Stimulated activated naive B cell treated with anti-CD40 and anti-IgM and Interleukin-4, amounts not matched to agents 10 μg/mL and 1 μg/mL and 100 μg/mL, for 72 hours (primary cell): ENCODE results near the gene MTHFD1L.
A peak's percentile ranks its signal among the peaks of the same experiment; 100 is the strongest.

Experiments
- ATAC-seq, 2 donors: fragments of 150-1000 bp; cut with Tn5 transposase; replicated peaks; 2 replicates each; pipeline ENCODE4 v1.10.0; 2021; ENCODE audit warnings: moderate library complexity in 1 of 2
- DNase-seq: peaks from one replicate; pipeline ENCODE4 v3.0.0; 2021
- H3K27ac Mint-ChIP-seq: one replicate; pipeline ENCODE4 v1.8.0; 2022; ENCODE audit warnings: mild to moderate bottlenecking, mixed read lengths
- H3K27me3 Mint-ChIP-seq, 2 donors: one replicate each; pipeline ENCODE4 v1.8.0; 2022; ENCODE audit warnings: mixed read lengths in 2 of 2
- H3K36me3 Mint-ChIP-seq, 2 donors: one replicate each; pipeline ENCODE4 v1.8.0; 2022; ENCODE audit warnings: mixed read lengths in 2 of 2, mild to moderate bottlenecking in 1 of 2
- H3K4me1 Mint-ChIP-seq, 2 donors: one replicate each; pipeline ENCODE4 v1.8.0; 2022; ENCODE audit warnings: mixed read lengths in 2 of 2, mild to moderate bottlenecking in 1 of 2
- H3K4me3 Mint-ChIP-seq, 2 donors: one replicate each; pipeline ENCODE4 v1.8.0; 2022; ENCODE audit warnings: mild to moderate bottlenecking in 2 of 2, mixed read lengths in 2 of 2, moderate library complexity in 1 of 2
- H3K9me3 Mint-ChIP-seq, 2 donors: one replicate each; pipeline ENCODE4 v1.8.0; 2022; ENCODE audit warnings: mixed read lengths in 2 of 2, mild to moderate bottlenecking in 1 of 2

MTHFD1L gene

GRCh38 chr6:151005896-151006632 is 140.6 kb downstream of the MTHFD1L start:
- no peak for DNase-seq

GRCh38 chr6:151007076-151007475 is 141.6 kb downstream of the MTHFD1L start:
- no peaks in the 10 kb centered on the region for H3K9me3 Mint-ChIP-seq
- DNase-seq (no peak), ATAC-seq (no peak)
- no peak overlapping the region for H3K27ac Mint-ChIP-seq
- H3K4me1 Mint-ChIP-seq = peaks cover 4 to 19% of the 10 kb centered on the region in 2 donors
- peaks cover 18 to 54% of the 10 kb centered on the region in 2 donors for H3K36me3 Mint-ChIP-seq
- H3K27me3 Mint-ChIP-seq = no peaks in the 10 kb centered on the region
- no peak overlapping the region for H3K4me3 Mint-ChIP-seq

More at GRCh38 chr6:151005896-151006632, 140.6 kb downstream of the MTHFD1L start:
- Mint-ChIP-seq H3K4me1 (peaks cover 10 to 28% of the 10 kb centered on the region in 2 donors), H3K9me3 (no peaks in the 10 kb centered on the region), H3K36me3 (peaks cover 18 to 50% of the 10 kb centered on the region in 2 donors), H3K27ac (no peak overlapping the region), H3K4me3 (no peak overlapping the region), H3K27me3 (no peaks in the 10 kb centered on the region)
- no peak for ATAC-seq

GRCh38 chr6:151007922-151008321 is 142.4 kb downstream of the MTHFD1L start:
- DNase-seq = no peak
- no peak for ATAC-seq
- H3K36me3 Mint-ChIP-seq = peaks cover 19 to 54% of the 10 kb centered on the region in 2 donors
- no peaks in the 10 kb centered on the region for H3K9me3 Mint-ChIP-seq
- H3K27me3 Mint-ChIP-seq = no peaks in the 10 kb centered on the region
- H3K4me1 Mint-ChIP-seq = peaks cover 4 to 19% of the 10 kb centered on the region in 2 donors
- no peak overlapping the region for H3K4me3 Mint-ChIP-seq
- H3K27ac Mint-ChIP-seq = no peak overlapping the region

GRCh38 chr6:151008425-151008824 is 142.9 kb downstream of the MTHFD1L start:
- ATAC-seq (no peak), DNase-seq (no peak)
- H3K27me3 Mint-ChIP-seq = no peaks in the 10 kb centered on the region
- no peak overlapping the region for H3K27ac Mint-ChIP-seq
- H3K36me3 Mint-ChIP-seq = peaks cover 20 to 50% of the 10 kb centered on the region in 2 donors
- no peaks in the 10 kb centered on the region for H3K9me3 Mint-ChIP-seq
- H3K4me3 Mint-ChIP-seq = no peak overlapping the region
- peaks cover 4 to 19% of the 10 kb centered on the region in 2 donors for H3K4me1 Mint-ChIP-seq

GRCh38 chr6:151009576-151009975 is 144.1 kb downstream of the MTHFD1L start:
- DNase-seq = no peak
- no peak for ATAC-seq

GRCh38 chr6:151010071-151010470 is 144.6 kb downstream of the MTHFD1L start:
- H3K27me3 Mint-ChIP-seq = no peaks in the 10 kb centered on the region
- H3K9me3 Mint-ChIP-seq = no peaks in the 10 kb centered on the region
- ATAC-seq (no peak), DNase-seq (no peak)
- no peak overlapping the region for H3K4me3 Mint-ChIP-seq
- peaks cover 22 to 53% of the 10 kb centered on the region in 2 donors for H3K36me3 Mint-ChIP-seq
- H3K27ac Mint-ChIP-seq = no peak overlapping the region
- H3K4me1 Mint-ChIP-seq = peaks cover 1 to 22% of the 10 kb centered on the region in 2 donors

More at GRCh38 chr6:151009576-151009975, 144.1 kb downstream of the MTHFD1L start:
- Mint-ChIP-seq H3K27ac (peak overlapping the region; percentile 39), H3K9me3 (no peaks in the 10 kb centered on the region), H3K4me1 (peaks cover 2 to 18% of the 10 kb centered on the region in 2 donors), H3K27me3 (no peaks in the 10 kb centered on the region), H3K4me3 (no peak overlapping the region), H3K36me3 (peaks cover 22 to 53% of the 10 kb centered on the region in 2 donors)

GRCh38 chr6:151012321-151013294 is 147.1 kb downstream of the MTHFD1L start:
- no peaks in the 10 kb centered on the region for H3K27me3 Mint-ChIP-seq
- peak overlapping the region; percentile 14 for H3K27ac Mint-ChIP-seq
- no peaks in the 10 kb centered on the region for H3K9me3 Mint-ChIP-seq
- peaks cover 21 to 52% of the 10 kb centered on the region in 2 donors for H3K36me3 Mint-ChIP-seq
- no peak for DNase-seq
- no peak overlapping the region for H3K4me3 Mint-ChIP-seq
- peaks cover 1 to 7% of the 10 kb centered on the region in 2 donors for H3K4me1 Mint-ChIP-seq
- ATAC-seq = no peak

GRCh38 chr6:151014404-151015100 is 149.1 kb downstream of the MTHFD1L start:
- H3K36me3 Mint-ChIP-seq = peaks cover 19 to 41% of the 10 kb centered on the region in 2 donors
- H3K4me1 Mint-ChIP-seq = peaks cover 1 to 7% of the 10 kb centered on the region in 2 donors
- ATAC-seq (peak; percentile 71 to 74), DNase-seq (peak; percentile 45)
- no peaks in the 10 kb centered on the region for H3K27me3 Mint-ChIP-seq
- no peak overlapping the region for H3K4me3 Mint-ChIP-seq
- H3K9me3 Mint-ChIP-seq = no peaks in the 10 kb centered on the region
- no peak overlapping the region for H3K27ac Mint-ChIP-seq

- H3K27ac Mint-ChIP-seq = no peak overlapping the region
- no peak for ATAC-seq
Observed at GRCh38 chr6:151015101-151015700, 149.7 kb downstream of the MTHFD1L start.

GRCh38 chr6:151016107-151016506 is 150.6 kb downstream of the MTHFD1L start:
- no peak for DNase-seq
- H3K9me3 Mint-ChIP-seq = no peaks in the 10 kb centered on the region
- no peak overlapping the region for H3K27ac Mint-ChIP-seq

More at GRCh38 chr6:151015101-151015700, 149.7 kb downstream of the MTHFD1L start:
- H3K36me3 Mint-ChIP-seq = peaks cover 19 to 38% of the 10 kb centered on the region in 2 donors
- H3K4me1 Mint-ChIP-seq = peaks cover 1 to 7% of the 10 kb centered on the region in 2 donors
- no peak overlapping the region for H3K4me3 Mint-ChIP-seq
- no peak for DNase-seq
- no peaks in the 10 kb centered on the region for H3K9me3 Mint-ChIP-seq
- no peaks in the 10 kb centered on the region for H3K27me3 Mint-ChIP-seq

GRCh38 chr6:151018046-151018445 is 152.5 kb downstream of the MTHFD1L start:
- H3K9me3 Mint-ChIP-seq = no peaks in the 10 kb centered on the region

More at GRCh38 chr6:151016107-151016506, 150.6 kb downstream of the MTHFD1L start:
- no peaks in the 10 kb centered on the region for H3K27me3 Mint-ChIP-seq
- no peak for ATAC-seq
- H3K4me3 Mint-ChIP-seq = no peak overlapping the region
- peaks cover 24 to 37% of the 10 kb centered on the region in 2 donors for H3K36me3 Mint-ChIP-seq
- peaks cover 1 to 7% of the 10 kb centered on the region in 2 donors for H3K4me1 Mint-ChIP-seq

GRCh38 chr6:151018911-151019782 is 153.6 kb downstream of the MTHFD1L start:
- H3K4me3 Mint-ChIP-seq = no peak overlapping the region
- ATAC-seq (no peak), DNase-seq (no peak)
- peaks cover 36 to 42% of the 10 kb centered on the region in 2 donors for H3K36me3 Mint-ChIP-seq
- peaks cover 1 to 7% of the 10 kb centered on the region in 2 donors for H3K4me1 Mint-ChIP-seq
- H3K9me3 Mint-ChIP-seq = no peaks in the 10 kb centered on the region
- H3K27ac Mint-ChIP-seq = no peak overlapping the region
- no peaks in the 10 kb centered on the region for H3K27me3 Mint-ChIP-seq

More at GRCh38 chr6:151018046-151018445, 152.5 kb downstream of the MTHFD1L start:
- Mint-ChIP-seq H3K4me3 (no peak overlapping the region), H3K27me3 (no peaks in the 10 kb centered on the region), H3K36me3 (peaks cover 29 to 37% of the 10 kb centered on the region in 2 donors), H3K4me1 (peaks cover 1 to 7% of the 10 kb centered on the region in 2 donors), H3K27ac (no peak overlapping the region)
- DNase-seq (no peak), ATAC-seq (no peak)

GRCh38 chr6:151021896-151022295 is 156.4 kb downstream of the MTHFD1L start:
- Mint-ChIP-seq H3K4me3 (no peak overlapping the region), H3K9me3 (no peaks in the 10 kb centered on the region), H3K4me1 (no peaks in the 10 kb centered on the region), H3K27me3 (no peaks in the 10 kb centered on the region), H3K36me3 (peaks cover 31 to 40% of the 10 kb centered on the region in 2 donors), H3K27ac (no peak overlapping the region)
- no peak for DNase-seq
- no peak for ATAC-seq
